Fibroblast of the conjunctiva (primary cell): ENCODE measurements around the gene CIT.
"Not testable (repeated sequence)": the region's sequence is repeated elsewhere in the genome, so short reads cannot be mapped to it uniquely, and the experiment has no call there.

Experiments
- DNase-seq: peaks from one replicate; pipeline ENCODE4 v3.0.0-alpha.2; 2010; ENCODE audit warnings: low read depth

The CIT gene

DNA sequence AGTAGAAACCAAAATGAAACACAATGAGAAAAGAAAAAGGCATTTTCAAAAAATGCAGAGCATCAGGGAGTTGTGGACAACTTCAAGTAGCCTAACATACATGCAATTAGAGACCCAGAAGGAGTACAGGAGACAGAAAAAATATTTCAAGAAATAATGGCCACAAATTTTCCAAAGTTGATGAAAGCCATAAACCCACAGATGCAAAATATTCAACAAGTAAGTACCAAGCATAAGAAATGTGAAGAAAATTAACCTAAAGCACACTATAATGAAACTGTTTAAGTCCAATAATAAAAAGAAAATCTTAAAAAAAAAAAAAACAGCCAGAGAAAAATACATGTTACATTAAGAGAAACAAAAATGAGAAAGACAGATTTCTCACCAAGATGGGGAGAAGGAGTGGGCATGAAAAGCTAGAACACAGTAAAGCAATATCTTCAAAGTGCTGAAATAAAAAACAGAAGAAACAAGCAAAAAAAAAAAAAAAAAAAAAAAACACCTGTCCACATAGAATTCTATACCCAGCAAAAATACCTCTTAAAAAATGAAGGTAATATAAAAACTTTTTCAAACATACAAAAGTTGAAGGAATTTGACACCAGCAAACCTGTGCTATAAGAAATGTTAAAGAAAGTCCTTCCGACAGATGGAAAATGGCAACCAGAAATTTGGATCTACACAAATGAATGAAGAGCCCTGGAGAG is 132.1 kb downstream of the CIT start:
- DNase-seq = no peak

GRCh38 chr12:119742700-119743099 is 134.4 kb downstream of the CIT start:
- DNase-seq = no peak

- DNase-seq = no peak
These were observed 136.3 kb downstream of the CIT start for GRCh38 chr12:119740830-119741229.

DNA sequence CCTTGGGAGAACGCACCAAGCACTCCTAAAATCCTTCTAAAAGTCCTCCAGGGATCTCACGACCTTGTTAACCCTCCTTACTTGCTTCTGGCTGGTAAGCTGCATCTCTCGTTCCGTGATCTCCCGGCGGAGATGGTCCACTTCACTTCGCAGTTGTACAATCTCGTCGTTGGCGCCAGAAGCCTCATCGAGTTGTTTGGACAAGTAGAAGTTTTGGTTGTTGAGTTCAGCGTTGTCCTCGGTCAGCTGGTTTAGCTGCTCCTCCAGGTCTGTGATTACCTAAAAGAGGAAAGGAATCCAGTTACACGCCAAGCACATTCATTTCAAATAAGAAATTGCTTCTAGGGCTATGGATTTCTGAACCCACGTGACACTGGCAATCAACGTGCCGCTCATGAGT is 142.0 kb downstream of the CIT start:
- no peak for DNase-seq

DNA sequence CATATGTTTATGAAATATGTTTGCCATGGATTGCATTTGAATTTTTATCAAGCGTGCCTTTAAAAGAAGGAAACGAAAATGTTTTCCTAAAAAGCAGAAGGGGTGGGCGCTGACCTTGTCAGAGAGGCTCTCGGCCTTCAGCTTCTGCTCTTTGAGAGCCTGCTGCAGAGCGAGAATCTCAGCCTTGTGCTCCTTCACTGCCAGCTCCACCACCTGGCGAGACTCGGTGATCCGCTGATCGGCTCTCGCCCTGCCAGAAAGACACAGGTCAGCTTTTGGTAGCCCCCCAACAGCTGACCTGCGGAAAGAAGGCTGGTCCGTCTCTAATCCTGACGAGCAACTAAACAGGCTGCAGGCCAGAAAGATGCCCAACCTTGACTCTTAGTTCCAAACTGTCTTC is 146.7 kb downstream of the CIT start:
- no peak for DNase-seq

DNA sequence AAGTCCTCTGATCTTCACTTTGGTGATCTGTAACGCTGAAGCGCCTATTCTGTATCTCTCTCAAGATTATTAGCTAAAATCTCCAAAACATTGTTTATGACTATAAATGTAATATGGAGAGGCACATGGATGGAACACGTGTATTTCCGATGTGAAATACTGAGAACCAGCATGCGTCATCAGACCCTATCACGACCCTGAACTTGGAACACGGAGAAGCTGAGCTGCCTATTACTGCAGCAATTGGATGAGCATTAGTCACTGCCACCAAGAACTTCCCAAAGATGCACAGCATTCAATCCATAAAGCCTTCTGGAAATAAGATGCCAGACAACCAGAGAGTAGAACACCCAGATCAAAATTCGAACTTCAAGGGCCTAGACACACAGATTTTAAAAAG is 147.2 kb downstream of the CIT start:
- no peak for DNase-seq

DNA sequence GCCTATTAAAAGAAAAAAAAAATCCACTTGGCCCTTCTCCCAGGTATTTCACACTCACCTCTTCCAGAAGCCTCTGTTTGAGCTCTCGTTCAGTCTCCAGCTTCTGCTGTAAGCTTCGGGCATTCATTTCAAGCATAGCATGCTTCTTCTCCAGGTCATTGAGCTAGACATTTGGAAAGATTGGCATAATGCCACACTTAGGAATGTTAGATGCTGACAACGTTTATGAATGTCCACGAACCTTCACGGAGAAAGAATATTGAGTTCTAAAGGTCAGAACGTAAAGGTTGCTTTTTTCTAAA is 148.7 kb downstream of the CIT start:
- no peak for DNase-seq

DNA sequence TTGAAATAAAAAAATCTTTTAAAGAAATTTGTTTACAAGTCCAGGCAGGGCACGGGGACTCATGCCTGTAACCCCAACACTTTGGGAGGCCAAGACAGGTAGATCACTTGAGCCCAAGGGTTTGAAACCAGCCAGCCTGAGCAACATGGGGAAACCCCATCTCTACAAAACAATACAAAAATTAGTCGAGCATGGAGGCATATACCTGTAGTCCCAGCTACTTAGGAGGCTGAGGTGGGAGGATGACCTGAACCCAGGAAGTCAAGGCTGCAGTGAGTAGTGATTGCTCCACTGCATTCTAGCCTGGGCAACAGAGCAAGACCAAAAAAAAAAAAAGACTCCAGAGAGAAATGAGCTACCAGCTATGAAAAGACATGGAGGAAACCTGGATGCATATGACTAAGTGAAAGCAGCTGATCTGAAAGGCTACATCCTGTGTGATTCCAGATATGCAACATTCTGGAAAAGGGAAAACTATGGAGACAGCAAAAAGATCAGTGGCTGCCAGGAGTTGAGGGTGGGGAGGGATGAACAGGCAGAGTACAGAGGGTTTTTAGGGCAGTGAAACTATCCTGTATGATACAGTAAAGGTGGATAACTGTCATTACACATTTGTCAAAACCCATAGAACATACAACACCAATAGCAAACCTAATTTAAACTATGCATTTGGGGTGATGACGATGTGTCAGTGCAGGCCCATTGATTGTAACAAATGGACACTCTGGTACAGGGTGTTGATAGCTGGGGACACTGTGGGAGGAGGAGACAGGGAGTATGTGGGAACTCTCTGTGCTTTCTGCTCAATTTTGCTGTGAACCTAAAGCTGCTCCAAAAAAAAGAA is 149.3 kb downstream of the CIT start:
- DNase-seq = no peak

DNA sequence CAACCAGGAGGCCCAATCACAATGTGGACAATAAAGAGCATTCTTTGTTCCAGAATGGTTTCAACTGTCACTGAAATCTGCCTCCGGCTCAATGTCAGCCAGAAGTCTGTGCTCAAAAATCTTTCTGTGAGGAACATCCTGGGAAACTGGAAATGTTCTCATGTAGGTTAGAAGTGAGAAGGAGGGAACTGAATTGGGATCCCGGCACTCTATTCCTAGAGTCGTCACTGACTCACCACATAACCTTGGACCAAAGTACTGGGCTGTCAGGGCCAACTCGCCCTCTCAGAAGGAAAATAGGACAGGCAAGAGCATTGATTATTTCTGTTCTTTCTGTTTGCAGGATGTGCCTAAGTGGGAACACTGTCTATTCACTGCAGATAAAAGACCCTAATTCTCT is 151.6 kb downstream of the CIT start:
- no peak for DNase-seq

DNA sequence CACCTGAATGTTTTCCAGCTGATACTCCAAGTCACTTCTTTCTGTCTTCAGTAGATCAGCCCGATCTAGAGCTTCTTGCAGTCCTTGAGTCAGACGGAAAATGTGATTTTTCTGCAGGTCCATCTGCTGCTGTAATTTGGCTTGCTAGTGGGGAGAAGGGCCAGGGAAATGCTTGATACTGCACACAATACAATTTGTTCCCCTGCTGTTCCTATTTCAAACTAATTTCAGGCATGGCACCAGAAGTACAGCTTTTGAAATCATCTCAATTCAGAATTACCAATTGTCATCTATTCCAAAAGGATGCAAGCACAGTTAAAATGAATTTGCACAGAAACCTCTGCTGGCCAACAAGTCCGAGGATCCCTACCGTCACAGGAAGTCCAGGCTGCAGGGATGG is 155.8 kb downstream of the CIT start:
- no peak for DNase-seq

- DNase-seq = no peak
These were observed 156.8 kb downstream of the CIT start for GRCh38 chr12:119720349-119720748.

- no peak for DNase-seq
These were observed 159.0 kb downstream of the CIT start for GRCh38 chr12:119718141-119718540.

GRCh38 chr12:119715268-119715620 is 161.9 kb downstream of the CIT start:
- no peak for DNase-seq

DNA sequence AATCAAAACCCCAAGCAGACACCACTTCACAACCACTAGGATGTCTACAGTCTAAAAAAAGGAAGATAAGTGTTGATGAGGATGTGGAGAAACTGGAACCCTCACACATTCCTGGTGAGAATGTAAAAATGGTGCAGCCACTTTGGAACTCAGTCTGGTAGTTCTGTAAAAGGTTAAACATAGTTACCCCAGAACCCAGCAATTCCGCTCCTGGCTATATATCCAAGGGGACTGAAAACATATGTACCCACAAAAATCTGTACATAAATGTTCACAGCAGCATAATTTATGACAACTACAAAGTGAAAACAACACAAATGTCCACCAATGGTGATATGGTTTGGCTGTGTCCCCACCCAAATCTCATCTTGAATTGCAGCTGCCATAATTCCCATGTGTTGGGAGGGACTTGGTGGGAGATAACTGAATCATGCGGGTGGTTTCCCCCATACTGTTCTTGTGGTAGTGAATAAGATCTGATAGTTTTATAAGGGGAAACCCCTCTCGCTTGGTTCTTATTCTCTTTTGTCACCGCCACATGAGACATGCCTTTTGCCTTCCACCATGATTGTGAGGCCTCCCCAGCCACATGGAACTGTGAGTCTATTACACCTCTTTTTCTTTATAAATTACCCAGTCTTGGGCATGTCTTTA is 162.4 kb downstream of the CIT start:
- no peak for DNase-seq

- DNase-seq = no peak
These were observed 163.5 kb downstream of the CIT start for GRCh38 chr12:119713551-119714031.

DNA sequence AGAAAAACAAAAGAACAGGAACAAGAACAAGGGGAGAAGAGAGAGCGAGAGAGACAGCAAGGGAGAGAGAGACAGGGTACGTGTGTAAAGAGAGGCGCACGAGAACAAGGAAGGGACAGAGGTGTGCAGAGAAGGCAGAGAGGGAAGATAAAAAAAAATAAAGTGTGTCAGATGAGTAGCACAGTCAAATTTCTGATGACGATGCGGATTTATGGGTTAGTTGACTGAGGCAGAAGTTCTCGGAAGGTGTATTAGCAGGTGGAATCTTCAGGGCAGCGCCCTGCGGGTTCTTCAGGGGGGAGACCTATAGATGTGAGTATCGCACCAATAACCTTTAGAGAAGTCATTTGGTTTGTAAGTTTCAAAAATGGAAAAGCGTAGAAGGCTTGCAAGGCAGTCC is 164.4 kb downstream of the CIT start:
- DNase-seq = no peak

DNA sequence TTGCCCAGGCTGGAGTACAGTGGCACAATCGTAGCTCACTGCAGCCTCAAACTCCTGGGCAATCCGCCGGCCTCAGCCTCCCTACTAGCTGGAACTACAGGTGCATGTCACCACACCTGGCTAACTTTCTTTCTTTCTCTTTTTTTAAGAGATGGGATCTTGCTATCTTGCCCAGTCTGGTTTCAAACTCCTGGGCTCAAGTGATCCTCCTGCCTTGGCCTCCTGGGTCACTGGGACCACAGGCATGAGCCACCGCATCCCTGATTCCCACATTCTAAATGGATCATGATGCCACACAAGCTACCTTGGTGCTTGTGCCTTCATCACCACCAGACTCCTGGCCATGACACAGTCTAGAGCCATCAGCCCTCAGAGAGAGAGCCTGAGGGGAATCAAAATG is 165.4 kb downstream of the CIT start:
- DNase-seq = no peak

DNA sequence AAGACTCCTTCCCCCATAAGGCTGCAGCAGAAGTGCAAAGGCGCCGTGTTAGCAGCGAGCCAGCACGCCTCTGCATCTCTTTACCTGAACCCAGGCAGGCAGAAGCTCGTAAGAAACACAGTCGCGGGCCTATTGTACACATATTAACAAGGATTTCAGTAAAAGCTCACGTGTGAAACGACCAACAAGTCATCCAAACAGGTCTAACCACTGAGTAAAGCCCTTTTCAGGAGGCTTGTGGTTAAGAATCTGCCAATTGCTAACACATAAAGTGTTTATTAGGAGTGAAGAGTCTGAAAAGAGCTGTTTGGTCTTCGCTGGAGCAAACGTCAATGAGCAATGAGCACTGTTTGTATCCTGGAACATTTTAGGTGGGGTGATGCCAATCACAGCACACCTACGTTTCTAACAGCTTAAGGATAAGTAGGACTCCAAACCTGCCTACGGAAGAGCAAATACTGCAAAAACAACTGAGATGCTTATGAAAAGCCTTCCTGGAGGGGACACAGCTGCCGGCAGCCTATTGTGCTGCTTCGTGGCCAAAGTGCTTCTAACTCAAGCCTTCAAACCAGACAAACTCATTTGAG is 166.1 kb downstream of the CIT start:
- no peak for DNase-seq

DNA sequence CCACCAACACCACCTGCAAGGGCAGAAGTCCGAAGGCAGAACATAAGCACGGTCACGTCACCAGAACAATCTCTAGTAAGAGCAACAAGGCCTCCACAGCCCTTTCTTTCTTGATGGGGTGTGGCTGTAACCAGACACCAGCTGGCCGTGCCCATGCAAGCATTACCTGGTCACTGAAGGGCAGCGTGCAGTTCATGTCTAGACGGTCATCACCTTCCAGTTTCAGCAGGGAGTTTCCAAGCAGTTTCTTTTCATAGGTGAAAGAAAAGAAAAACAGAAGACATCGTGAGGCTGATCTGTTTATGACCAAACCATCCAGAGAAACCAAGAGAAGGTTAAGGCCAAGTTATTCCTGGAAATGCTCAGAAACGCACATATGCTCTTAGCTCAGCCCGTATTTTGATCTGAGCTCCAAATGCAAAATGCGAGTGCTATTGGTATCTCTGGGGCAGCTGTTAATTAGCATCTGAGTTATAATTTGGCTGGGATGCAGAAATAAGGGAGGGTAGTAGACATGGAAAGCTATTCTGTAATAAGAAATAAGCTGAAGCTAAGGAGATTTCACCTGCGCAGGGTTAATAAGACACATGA is 166.7 kb downstream of the CIT start:
- no peak for DNase-seq

GRCh38 chr12:119706427-119706826 is 170.7 kb downstream of the CIT start:
- DNase-seq = not testable (repeated sequence)

DNA sequence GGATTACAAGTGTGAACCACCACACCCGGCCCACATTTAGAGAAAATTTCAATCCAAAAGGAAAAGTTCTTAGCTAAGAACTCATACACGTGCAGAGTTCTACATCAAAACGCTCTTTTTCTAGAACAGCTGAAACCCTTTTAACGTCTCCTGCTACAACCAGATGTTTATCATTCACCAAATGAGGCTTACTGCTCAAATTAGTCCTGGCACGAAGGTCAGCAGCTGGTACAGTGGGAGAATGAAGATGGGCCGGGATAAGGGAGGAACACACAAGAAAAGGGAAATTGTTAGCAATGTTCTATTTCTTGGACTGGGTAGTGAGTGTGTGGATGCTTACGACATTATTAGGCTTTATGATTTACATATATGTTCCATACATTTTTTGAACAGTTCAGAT is 171.9 kb downstream of the CIT start:
- DNase-seq = no peak

GRCh38 chr12:119704065-119704747 is 172.9 kb downstream of the CIT start:
- DNase-seq = no peak
